Neural cell (in vitro differentiated cells): ENCODE data around the gene HELZ2. TPM values are rescaled to one million over a fixed set of nuclear protein-coding genes. Genes with fewer than 3 reads are reported as not detected.

Experiments used
- H2AFZ ChIP-seq: fragments of 200-600, 300-800 bp; sonication (generic), shearing (Covaris generic); 2 replicates; pipeline ENCODE4 v1.6.0; 2014; ENCODE audit warnings: low read depth, mild to moderate bottlenecking, antibody characterized with exemption, low read length, moderate library complexity
- H3F3A ChIP-seq: fragments of 200-600 bp; shearing (Covaris generic); 2 replicates; pipeline ENCODE4 v1.6.1; 2016; ENCODE audit warnings: mild to moderate bottlenecking, moderate library complexity, mixed read lengths, antibody characterized with exemption, low read length; ENCODE audit not compliant: insufficient read depth, poor library complexity, severe bottlenecking
- H3K27ac ChIP-seq: fragments of 200-600, 300-800 bp; sonication (generic), shearing (Covaris generic); 2 replicates; pipeline ENCODE4 v1.5.1; 2014; ENCODE audit warnings: mild to moderate bottlenecking, low read length, moderate library complexity
- H3K27me3 ChIP-seq: fragments of 300-800, 200-600 bp; sonication (generic), shearing (Covaris generic); 2 replicates; pipeline ENCODE4 v1.6.0; 2014; ENCODE audit warnings: mild to moderate bottlenecking, low read depth, low read length, moderate library complexity; ENCODE audit not compliant: insufficient read depth
- H3K36me3 ChIP-seq: fragments of 300-800, 200-600 bp; sonication (generic), shearing (Covaris generic); 2 replicates; pipeline ENCODE4 v1.5.1; 2014; ENCODE audit warnings: mild to moderate bottlenecking, antibody characterized with exemption, low read length, moderate library complexity; ENCODE audit not compliant: insufficient read depth
- H3K4me2 ChIP-seq: fragments of 300-800, 200-600 bp; sonication (generic), shearing (Covaris generic); 2 replicates; pipeline ENCODE4 v1.6.0; 2014; ENCODE audit warnings: mild to moderate bottlenecking, low read length
- H3K4me3 ChIP-seq: fragments of 300-800, 200-600 bp; sonication (generic), shearing (Covaris generic); 2 replicates; pipeline ENCODE4 v1.5.1; 2014; ENCODE audit warnings: mild to moderate bottlenecking, low read length, moderate library complexity
- H3K79me2 ChIP-seq: fragments of 200-600 bp; shearing (Covaris generic); replicated peaks from 2 replicates; pipeline ENCODE4 v1.6.0; 2014; ENCODE audit warnings: mild to moderate bottlenecking, low read length, moderate library complexity; ENCODE audit not compliant: insufficient read depth
- H3K9ac ChIP-seq: fragments of 300-800, 200-600 bp; sonication (generic), shearing (Covaris generic); 2 replicates; pipeline ENCODE4 v1.6.1; 2016; ENCODE audit warnings: mild to moderate bottlenecking, low read length, mixed read lengths
- H3K9me2 ChIP-seq: fragments of 200-600 bp; shearing (Covaris generic); 2 replicates; pipeline ENCODE4 v1.6.1; 2016; ENCODE audit warnings: mild to moderate bottlenecking, low read length, mixed read lengths; ENCODE audit not compliant: insufficient read depth
- H3K9me3 ChIP-seq: fragments of 200-600, 300-800 bp; sonication (generic), shearing (Covaris generic); 2 replicates; pipeline ENCODE4 v1.6.1; 2016; ENCODE audit warnings: mild to moderate bottlenecking, mixed run types, low read length, moderate library complexity, mixed read lengths
- H4K20me1 ChIP-seq: fragments of 200-600 bp; shearing (Covaris generic); 2 replicates; pipeline ENCODE4 v1.6.1; 2016; ENCODE audit warnings: mild to moderate bottlenecking, mixed run types; ENCODE audit not compliant: insufficient read depth
- EP300 ChIP-seq: fragments of 450-650 bp; conservative IDR thresholded peaks from 2 replicates; pipeline ENCODE4 v1.6.1; 2014; ENCODE audit warnings: antibody characterized with exemption, mild to moderate bottlenecking, moderate library complexity; ENCODE audit not compliant: poor library complexity, severe bottlenecking
- EZH2 ChIP-seq: fragments of 200-600, 300-800 bp; shearing (Covaris generic), sonication (generic); IDR thresholded peaks from 2 replicates; pipeline ENCODE4 v1.6.1; 2014; ENCODE audit warnings: antibody characterized with exemption, low read length, borderline replicate concordance, mild to moderate bottlenecking; ENCODE audit not compliant: insufficient read depth, poor library complexity, severe bottlenecking
- MXI1 ChIP-seq: fragments of 450-650 bp; conservative IDR thresholded peaks from 2 replicates; pipeline ENCODE4 v1.6.1; 2014; ENCODE audit warnings: antibody characterized with exemption, mild to moderate bottlenecking; ENCODE audit not compliant: poor library complexity, severe bottlenecking
- POLR2AphosphoS5 ChIP-seq: IDR thresholded peaks from 2 replicates; pipeline ENCODE4 v1.6.1; 2012
- RAD21 ChIP-seq: fragments of 450-650 bp; conservative IDR thresholded peaks from 2 replicates; pipeline ENCODE4 v1.6.1; 2014; ENCODE audit warnings: antibody characterized with exemption, mild to moderate bottlenecking, moderate library complexity
- REST ChIP-seq: IDR thresholded peaks from 2 replicates; pipeline ENCODE4 v1.6.1; 2012; ENCODE audit warnings: borderline replicate concordance
- SMC3 ChIP-seq: fragments of 450-650 bp; conservative IDR thresholded peaks from 2 replicates; pipeline ENCODE4 v1.6.1; 2014; ENCODE audit warnings: antibody characterized with exemption, mild to moderate bottlenecking, moderate library complexity; ENCODE audit not compliant: poor library complexity
- TAF1 ChIP-seq: IDR thresholded peaks from 2 replicates; pipeline ENCODE4 v1.6.1; 2012; ENCODE audit warnings: low read depth
- polyA plus RNA-seq: library from polyadenylated mRNA; depleted of rRNA; stranded (reverse); fragments of >200 nt; gene quantifications from 2 replicates; pipeline ENCODE4 v1.2.3, GENCODE V29; 2014
- TF ChIP-seq, protein P1 (sequence below): fragments of 450-650 bp; IDR thresholded peaks from 2 replicates; pipeline ENCODE4 v1.5.1; 2014; ENCODE audit warnings: antibody characterized with exemption, mild to moderate bottlenecking, moderate library complexity; ENCODE audit not compliant: poor library complexity, severe bottlenecking

The HELZ2 gene
- polyA plus RNA-seq, 1 donor from 2014 or later: 1.3 TPM

DNA sequence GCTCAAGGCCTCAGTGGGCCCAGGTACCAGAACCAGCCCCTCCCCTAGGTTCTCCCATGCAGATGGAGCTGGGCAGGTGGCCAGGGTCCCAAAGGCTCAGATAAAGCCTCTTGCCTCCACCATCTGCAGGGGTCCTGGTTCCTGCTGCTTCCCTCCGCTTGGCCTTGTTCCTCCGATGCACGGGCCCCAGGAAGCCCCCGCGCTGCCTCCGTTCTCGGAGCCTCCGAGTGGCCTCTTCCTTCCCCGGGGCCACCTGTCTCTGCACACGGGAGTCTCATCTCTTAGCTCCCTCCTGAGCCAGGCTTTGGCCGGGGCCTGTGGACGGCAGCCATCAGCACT, 35.0 kb downstream of the HELZ2 start:
- Histone ChIP-seq H3K4me3 (no peak overlapping the region), H3K36me3 (no peaks in the 10 kb centered on the region), H3K79me2 (no peaks in the 10 kb centered on the region), H2AFZ (no peak overlapping the region), H3F3A (no peaks in the 10 kb centered on the region), H3K9me2 (no peaks in the 10 kb centered on the region), H3K27ac (no peak overlapping the region), H3K4me2 (no peak overlapping the region), H4K20me1 (no peaks in the 10 kb centered on the region), H3K9ac (no peak overlapping the region), H3K27me3 (no peaks in the 10 kb centered on the region), H3K9me3 (no peaks in the 10 kb centered on the region)
- TF ChIP-seq SMC3: no peak
- no peak for TF ChIP-seq POLR2AphosphoS5
- no peak for TF ChIP-seq MXI1
- TF ChIP-seq REST: no peak
- TF ChIP-seq, protein P1, sequence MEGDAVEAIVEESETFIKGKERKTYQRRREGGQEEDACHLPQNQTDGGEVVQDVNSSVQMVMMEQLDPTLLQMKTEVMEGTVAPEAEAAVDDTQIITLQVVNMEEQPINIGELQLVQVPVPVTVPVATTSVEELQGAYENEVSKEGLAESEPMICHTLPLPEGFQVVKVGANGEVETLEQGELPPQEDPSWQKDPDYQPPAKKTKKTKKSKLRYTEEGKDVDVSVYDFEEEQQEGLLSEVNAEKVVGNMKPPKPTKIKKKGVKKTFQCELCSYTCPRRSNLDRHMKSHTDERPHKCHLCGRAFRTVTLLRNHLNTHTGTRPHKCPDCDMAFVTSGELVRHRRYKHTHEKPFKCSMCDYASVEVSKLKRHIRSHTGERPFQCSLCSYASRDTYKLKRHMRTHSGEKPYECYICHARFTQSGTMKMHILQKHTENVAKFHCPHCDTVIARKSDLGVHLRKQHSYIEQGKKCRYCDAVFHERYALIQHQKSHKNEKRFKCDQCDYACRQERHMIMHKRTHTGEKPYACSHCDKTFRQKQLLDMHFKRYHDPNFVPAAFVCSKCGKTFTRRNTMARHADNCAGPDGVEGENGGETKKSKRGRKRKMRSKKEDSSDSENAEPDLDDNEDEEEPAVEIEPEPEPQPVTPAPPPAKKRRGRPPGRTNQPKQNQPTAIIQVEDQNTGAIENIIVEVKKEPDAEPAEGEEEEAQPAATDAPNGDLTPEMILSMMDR: no peak
- TF ChIP-seq EZH2: no peak
- TF ChIP-seq EP300: no peak
- no peak for TF ChIP-seq RAD21

- Histone ChIP-seq H3F3A (no peaks in the 10 kb centered on the region), H3K9ac (no peak overlapping the region), H3K36me3 (no peaks in the 10 kb centered on the region), H3K9me2 (no peaks in the 10 kb centered on the region), H3K9me3 (no peaks in the 10 kb centered on the region), H4K20me1 (no peaks in the 10 kb centered on the region), H3K27ac (no peak overlapping the region), H2AFZ (no peak overlapping the region), H3K4me2 (no peak overlapping the region), H3K27me3 (no peaks in the 10 kb centered on the region), H3K4me3 (no peak overlapping the region), H3K79me2 (no peaks in the 10 kb centered on the region)
- TF ChIP-seq, protein P1: no peak
- TF ChIP-seq EZH2 (no peak), MXI1 (no peak), RAD21 (no peak), POLR2AphosphoS5 (no peak), TAF1 (no peak), SMC3 (no peak), EP300 (no peak)
These were observed 35.6 kb downstream of the HELZ2 start for GRCh38 chr20:63538204-63539091.
